ENCODE data around the gene RASGRF1.

DNA sequence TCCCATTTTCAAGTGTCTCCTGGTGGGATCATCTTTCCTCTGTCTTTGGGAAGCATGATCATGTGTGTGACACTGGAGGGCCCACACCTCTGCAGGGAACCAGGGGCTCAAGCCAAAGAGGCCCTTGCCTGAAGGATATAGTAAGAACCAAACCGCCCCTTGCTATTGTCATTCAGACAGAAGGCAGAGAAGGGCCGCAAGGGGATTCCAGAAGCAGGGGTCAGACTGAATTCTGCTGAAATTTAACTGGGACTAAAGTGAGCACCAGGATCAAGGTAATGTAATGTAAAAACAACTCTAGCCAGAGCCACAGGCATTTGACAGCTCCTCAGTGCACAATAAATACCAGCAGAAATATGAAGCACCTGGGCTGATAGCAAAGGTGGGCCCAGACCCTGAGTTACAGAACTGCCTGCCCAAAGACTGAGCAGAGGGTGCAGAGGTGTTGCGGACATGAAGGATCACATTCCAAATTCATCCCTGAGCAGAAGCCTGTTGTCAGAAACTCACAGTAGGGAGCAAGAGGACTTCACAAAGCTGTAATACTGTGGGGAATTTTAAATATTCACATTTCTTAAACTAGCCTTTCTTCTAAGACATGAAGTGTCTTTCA, 46.0 kb upstream of the RASGRF1 start:
- TF ChIP-seq, protein P1, sequence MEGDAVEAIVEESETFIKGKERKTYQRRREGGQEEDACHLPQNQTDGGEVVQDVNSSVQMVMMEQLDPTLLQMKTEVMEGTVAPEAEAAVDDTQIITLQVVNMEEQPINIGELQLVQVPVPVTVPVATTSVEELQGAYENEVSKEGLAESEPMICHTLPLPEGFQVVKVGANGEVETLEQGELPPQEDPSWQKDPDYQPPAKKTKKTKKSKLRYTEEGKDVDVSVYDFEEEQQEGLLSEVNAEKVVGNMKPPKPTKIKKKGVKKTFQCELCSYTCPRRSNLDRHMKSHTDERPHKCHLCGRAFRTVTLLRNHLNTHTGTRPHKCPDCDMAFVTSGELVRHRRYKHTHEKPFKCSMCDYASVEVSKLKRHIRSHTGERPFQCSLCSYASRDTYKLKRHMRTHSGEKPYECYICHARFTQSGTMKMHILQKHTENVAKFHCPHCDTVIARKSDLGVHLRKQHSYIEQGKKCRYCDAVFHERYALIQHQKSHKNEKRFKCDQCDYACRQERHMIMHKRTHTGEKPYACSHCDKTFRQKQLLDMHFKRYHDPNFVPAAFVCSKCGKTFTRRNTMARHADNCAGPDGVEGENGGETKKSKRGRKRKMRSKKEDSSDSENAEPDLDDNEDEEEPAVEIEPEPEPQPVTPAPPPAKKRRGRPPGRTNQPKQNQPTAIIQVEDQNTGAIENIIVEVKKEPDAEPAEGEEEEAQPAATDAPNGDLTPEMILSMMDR (IDR thresholded peaks at IDR 0.05) = no peak
- no peak for TF ChIP-seq POLR2AphosphoS5 (IDR thresholded peaks at IDR 0.05)
